Activated naive CD4-positive, alpha-beta T cell treated with anti-CD3 and anti-CD28 coated beads, Interleukin-2, amount 50 U/mL, for 24 hours (primary cell): Measurements from ENCODE around the gene LBX2.

ENCODE experiments used
- H3K27ac Mint-ChIP-seq: one replicate; pipeline ENCODE4 v1.8.0; 2021; ENCODE audit warnings: mild to moderate bottlenecking, mixed read lengths
- H3K27me3 Mint-ChIP-seq: one replicate; pipeline ENCODE4 v1.8.0; 2021; ENCODE audit warnings: mixed read lengths
- H3K36me3 Mint-ChIP-seq: one replicate; pipeline ENCODE4 v1.8.0; 2021; ENCODE audit warnings: mixed read lengths
- H3K4me1 Mint-ChIP-seq: one replicate; pipeline ENCODE4 v1.8.0; 2021; ENCODE audit warnings: mixed read lengths
- H3K4me3 Mint-ChIP-seq: one replicate; pipeline ENCODE4 v1.8.0; 2021; ENCODE audit warnings: mild to moderate bottlenecking, mixed read lengths
- H3K9me3 Mint-ChIP-seq: one replicate; pipeline ENCODE4 v1.8.0; 2021; ENCODE audit warnings: mixed read lengths

LBX2 gene

GRCh38 chr2:74529357-74530238 lies 30.2 kb upstream of the LBX2 start, which contains the start of the genes AUP1 and HTRA2:
Gene AUP1 (minus strand): TSS chr2:74529706. CDS start chr2:74529629, 77 bp downstream.
Gene HTRA2 (plus strand): TSS chr2:74529933. CDS start chr2:74530007, 74 bp downstream.
- Mint-ChIP-seq H3K27me3 (no peaks in the 10 kb centered on the region), H3K9me3 (no peaks in the 10 kb centered on the region), H3K4me1 (peaks cover 36% of the 10 kb centered on the region), H3K36me3 (peaks cover 37% of the 10 kb centered on the region), H3K4me3 (peak within 1 kb of the TSS; percentile 90), H3K27ac (peak within 1 kb of the TSS; percentile 94)

- Mint-ChIP-seq H3K4me3 (peak overlapping the region; percentile 90), H3K27ac (peak overlapping the region; percentile 94), H3K9me3 (no peaks in the 10 kb centered on the region), H3K36me3 (peaks cover 37% of the 10 kb centered on the region), H3K4me1 (peaks cover 36% of the 10 kb centered on the region), H3K27me3 (no peaks in the 10 kb centered on the region)
Observed at GRCh38 chr2:74528600-74529356, 29.4 kb upstream of the LBX2 start.

GRCh38 chr2:74527741-74528140 lies 28.3 kb upstream of the LBX2 start:
- Mint-ChIP-seq H3K4me3 (peak overlapping the region; percentile 90), H3K36me3 (peaks cover 37% of the 10 kb centered on the region), H3K27me3 (no peaks in the 10 kb centered on the region), H3K4me1 (peaks cover 36% of the 10 kb centered on the region), H3K9me3 (no peaks in the 10 kb centered on the region), H3K27ac (no peak overlapping the region)

GRCh38 chr2:74526649-74527230 lies 27.3 kb upstream of the LBX2 start:
- Mint-ChIP-seq H3K27me3 (no peaks in the 10 kb centered on the region), H3K9me3 (no peaks in the 10 kb centered on the region), H3K27ac (no peak overlapping the region), H3K4me3 (no peak overlapping the region), H3K36me3 (peaks cover 29% of the 10 kb centered on the region), H3K4me1 (peaks cover 29% of the 10 kb centered on the region)

- H3K36me3 Mint-ChIP-seq, result peaks cover 28% of the 10 kb centered on the region
- H3K4me1 Mint-ChIP-seq, result peaks cover 23% of the 10 kb centered on the region
- H3K9me3 Mint-ChIP-seq, result no peaks in the 10 kb centered on the region
- H3K27ac Mint-ChIP-seq, result no peak within 1 kb of the TSS
- no peaks in the 10 kb centered on the region for H3K27me3 Mint-ChIP-seq
- H3K4me3 Mint-ChIP-seq, result peak within 1 kb of the TSS; percentile 51
Observed at GRCh38 chr2:74525717-74526648, 26.6 kb upstream of the LBX2 start, which contains the start of gene DQX1. Gene DQX1 (minus strand): TSS chr2:74526231. CDS start chr2:74525729, 502 bp downstream.

GRCh38 chr2:74524955-74525716 lies 25.7 kb upstream of the LBX2 start:
- H3K27me3 Mint-ChIP-seq, result peaks cover 3% of the 10 kb centered on the region
- peaks cover 18% of the 10 kb centered on the region for H3K4me1 Mint-ChIP-seq
- no peaks in the 10 kb centered on the region for H3K9me3 Mint-ChIP-seq
- no peak overlapping the region for H3K27ac Mint-ChIP-seq
- no peak overlapping the region for H3K4me3 Mint-ChIP-seq
- H3K36me3 Mint-ChIP-seq, result peaks cover 26% of the 10 kb centered on the region

- H3K27ac Mint-ChIP-seq, result no peak overlapping the region
Observed at GRCh38 chr2:74524005-74524404, 24.6 kb upstream of the LBX2 start.

GRCh38 chr2:74522516-74522915 lies 23.1 kb upstream of the LBX2 start:
- Mint-ChIP-seq H3K9me3 (no peaks in the 10 kb centered on the region), H3K4me1 (peaks cover 10% of the 10 kb centered on the region), H3K27me3 (peaks cover 24% of the 10 kb centered on the region), H3K27ac (no peak overlapping the region), H3K4me3 (no peak overlapping the region), H3K36me3 (peaks cover 18% of the 10 kb centered on the region)

More at GRCh38 chr2:74524005-74524404, 24.6 kb upstream of the LBX2 start:
- peaks cover 18% of the 10 kb centered on the region for H3K4me1 Mint-ChIP-seq
- no peaks in the 10 kb centered on the region for H3K9me3 Mint-ChIP-seq
- H3K4me3 Mint-ChIP-seq, result no peak overlapping the region
- peaks cover 10% of the 10 kb centered on the region for H3K27me3 Mint-ChIP-seq
- peaks cover 26% of the 10 kb centered on the region for H3K36me3 Mint-ChIP-seq

- peaks cover 6% of the 10 kb centered on the region for H3K36me3 Mint-ChIP-seq
- H3K9me3 Mint-ChIP-seq, result no peaks in the 10 kb centered on the region
- H3K4me1 Mint-ChIP-seq, result peaks cover 17% of the 10 kb centered on the region
- peak overlapping the region; percentile 15 for H3K27ac Mint-ChIP-seq
- H3K4me3 Mint-ChIP-seq, result peak overlapping the region; percentile 79
- peaks cover 57% of the 10 kb centered on the region for H3K27me3 Mint-ChIP-seq
Observed at GRCh38 chr2:74516650-74517049, 17.2 kb upstream of the LBX2 start.

GRCh38 chr2:74515981-74516633 lies 16.7 kb upstream of the LBX2 start:
- Mint-ChIP-seq H3K27ac (no peak overlapping the region), H3K4me3 (peak overlapping the region; percentile 79), H3K27me3 (peaks cover 61% of the 10 kb centered on the region), H3K9me3 (no peaks in the 10 kb centered on the region), H3K4me1 (peaks cover 17% of the 10 kb centered on the region), H3K36me3 (peaks cover 6% of the 10 kb centered on the region)

GRCh38 chr2:74515271-74515980 lies 16.0 kb upstream of the LBX2 start:
- Mint-ChIP-seq H3K4me1 (peaks cover 17% of the 10 kb centered on the region), H3K36me3 (peaks cover 6% of the 10 kb centered on the region), H3K4me3 (peak overlapping the region; percentile 80), H3K9me3 (no peaks in the 10 kb centered on the region), H3K27ac (no peak overlapping the region), H3K27me3 (peaks cover 64% of the 10 kb centered on the region)

- H3K4me3 Mint-ChIP-seq, result peak within 1 kb of the TSS; percentile 80
- no peaks in the 10 kb centered on the region for H3K9me3 Mint-ChIP-seq
- peaks cover 17% of the 10 kb centered on the region for H3K4me1 Mint-ChIP-seq
- peaks cover 6% of the 10 kb centered on the region for H3K36me3 Mint-ChIP-seq
- H3K27ac Mint-ChIP-seq, result no peak within 1 kb of the TSS
- peaks cover 57% of the 10 kb centered on the region for H3K27me3 Mint-ChIP-seq
Observed at GRCh38 chr2:74514368-74515270, 15.2 kb upstream of the LBX2 start, which contains the start of gene TLX2. Gene TLX2 (plus strand): TSS chr2:74514450. CDS start chr2:74514807, 357 bp downstream.
